T-helper 1 cell treated with Interleukin-12 subunit alpha and Interleukin-12 subunit beta and Interleukin-4 antibody, amounts not matched to agents 30 μg/mL and 1 μg/mL, for 36 hours (primary cell): ENCODE results near the gene DNAH7.

Experiments used
- H3K27ac Mint-ChIP-seq: one replicate; pipeline ENCODE4 v1.8.0; 2021; ENCODE audit warnings: mild to moderate bottlenecking, mixed read lengths
- H3K27me3 Mint-ChIP-seq: one replicate; pipeline ENCODE4 v1.8.0; 2021; ENCODE audit warnings: low read depth, mixed read lengths
- H3K36me3 Mint-ChIP-seq: one replicate; pipeline ENCODE4 v1.8.0; 2021; ENCODE audit warnings: low read depth, mixed read lengths
- H3K4me1 Mint-ChIP-seq: one replicate; pipeline ENCODE4 v1.8.0; 2021; ENCODE audit warnings: low read depth, mixed read lengths
- H3K4me3 Mint-ChIP-seq: one replicate; pipeline ENCODE4 v1.8.0; 2021; ENCODE audit warnings: mild to moderate bottlenecking, moderate library complexity, mixed read lengths
- H3K9me3 Mint-ChIP-seq: one replicate; pipeline ENCODE4 v1.8.0; 2021; ENCODE audit warnings: mixed read lengths

DNAH7 gene

GRCh38 chr2:196068271-196069209 is at the start of gene DNAH7:
DNAH7 (minus strand) TSS chr2:196068837; CDS start chr2:196068711, 126 bp downstream.
- H3K4me1 Mint-ChIP-seq = peaks cover 8% of the 10 kb centered on the region
- peak within 1 kb of the TSS; percentile 75 for H3K27ac Mint-ChIP-seq
- H3K36me3 Mint-ChIP-seq = no peaks in the 10 kb centered on the region
- peaks cover 20% of the 10 kb centered on the region for H3K27me3 Mint-ChIP-seq
- H3K4me3 Mint-ChIP-seq = peak within 1 kb of the TSS; percentile 85
- H3K9me3 Mint-ChIP-seq = no peaks in the 10 kb centered on the region

- Mint-ChIP-seq H3K4me1 (peaks cover 10% of the 10 kb centered on the region), H3K27ac (no peak overlapping the region), H3K9me3 (no peaks in the 10 kb centered on the region), H3K4me3 (no peak overlapping the region), H3K36me3 (no peaks in the 10 kb centered on the region), H3K27me3 (peaks cover 4% of the 10 kb centered on the region)
Measured at GRCh38 chr2:196117214-196117705, 48.6 kb upstream of the DNAH7 start.

- no peaks in the 10 kb centered on the region for H3K36me3 Mint-ChIP-seq
- no peak overlapping the region for H3K27ac Mint-ChIP-seq
- peaks cover 10% of the 10 kb centered on the region for H3K4me1 Mint-ChIP-seq
- no peak overlapping the region for H3K4me3 Mint-ChIP-seq
- no peaks in the 10 kb centered on the region for H3K9me3 Mint-ChIP-seq
- H3K27me3 Mint-ChIP-seq = no peaks in the 10 kb centered on the region
Measured at GRCh38 chr2:196113061-196113974, 44.7 kb upstream of the DNAH7 start.

GRCh38 chr2:196112418-196113034 is 43.9 kb upstream of the DNAH7 start:
- Mint-ChIP-seq H3K27ac (no peak overlapping the region), H3K9me3 (no peaks in the 10 kb centered on the region), H3K36me3 (no peaks in the 10 kb centered on the region), H3K4me3 (no peak overlapping the region), H3K27me3 (no peaks in the 10 kb centered on the region), H3K4me1 (peaks cover 10% of the 10 kb centered on the region)

- H3K4me3 Mint-ChIP-seq = no peak overlapping the region
- no peaks in the 10 kb centered on the region for H3K9me3 Mint-ChIP-seq
- H3K27ac Mint-ChIP-seq = no peak overlapping the region
- no peaks in the 10 kb centered on the region for H3K27me3 Mint-ChIP-seq
- no peaks in the 10 kb centered on the region for H3K36me3 Mint-ChIP-seq
- H3K4me1 Mint-ChIP-seq = peaks cover 12% of the 10 kb centered on the region
Measured at GRCh38 chr2:196108604-196109003, 40.0 kb upstream of the DNAH7 start.

GRCh38 chr2:196105951-196106350 is 37.3 kb upstream of the DNAH7 start:
- Mint-ChIP-seq H3K9me3 (no peaks in the 10 kb centered on the region), H3K27me3 (no peaks in the 10 kb centered on the region), H3K27ac (no peak overlapping the region), H3K36me3 (no peaks in the 10 kb centered on the region), H3K4me3 (no peak overlapping the region), H3K4me1 (peaks cover 16% of the 10 kb centered on the region)

GRCh38 chr2:196104066-196104465 is 35.4 kb upstream of the DNAH7 start:
- H3K4me1 Mint-ChIP-seq = peaks cover 19% of the 10 kb centered on the region
- no peaks in the 10 kb centered on the region for H3K9me3 Mint-ChIP-seq
- H3K36me3 Mint-ChIP-seq = no peaks in the 10 kb centered on the region

GRCh38 chr2:196103626-196104025 is 35.0 kb upstream of the DNAH7 start:
- Mint-ChIP-seq H3K27ac (no peak overlapping the region), H3K4me1 (peaks cover 19% of the 10 kb centered on the region), H3K27me3 (peaks cover 3% of the 10 kb centered on the region), H3K4me3 (no peak overlapping the region), H3K36me3 (no peaks in the 10 kb centered on the region), H3K9me3 (no peaks in the 10 kb centered on the region)

More at GRCh38 chr2:196104066-196104465, 35.4 kb upstream of the DNAH7 start:
- H3K27ac Mint-ChIP-seq = no peak overlapping the region
- no peaks in the 10 kb centered on the region for H3K27me3 Mint-ChIP-seq
- no peak overlapping the region for H3K4me3 Mint-ChIP-seq

GRCh38 chr2:196101325-196101991 is 32.8 kb upstream of the DNAH7 start:
- Mint-ChIP-seq H3K9me3 (no peaks in the 10 kb centered on the region), H3K36me3 (no peaks in the 10 kb centered on the region), H3K27ac (no peak overlapping the region), H3K4me1 (peaks cover 17% of the 10 kb centered on the region), H3K27me3 (peaks cover 4% of the 10 kb centered on the region), H3K4me3 (no peak overlapping the region)

GRCh38 chr2:196099916-196100315 is 31.3 kb upstream of the DNAH7 start:
- Mint-ChIP-seq H3K36me3 (peaks cover under 1% of the 10 kb centered on the region), H3K9me3 (no peaks in the 10 kb centered on the region), H3K27me3 (peaks cover 4% of the 10 kb centered on the region), H3K27ac (no peak overlapping the region), H3K4me1 (peaks cover 14% of the 10 kb centered on the region), H3K4me3 (no peak overlapping the region)

- Mint-ChIP-seq H3K4me1 (peaks cover 14% of the 10 kb centered on the region), H3K27me3 (peaks cover 4% of the 10 kb centered on the region), H3K27ac (no peak overlapping the region), H3K36me3 (peaks cover 8% of the 10 kb centered on the region), H3K9me3 (peaks cover 7% of the 10 kb centered on the region), H3K4me3 (no peak overlapping the region)
Measured at GRCh38 chr2:196097864-196098660, 29.4 kb upstream of the DNAH7 start.

GRCh38 chr2:196096982-196097745 is 28.5 kb upstream of the DNAH7 start:
- Mint-ChIP-seq H3K4me1 (peaks cover 11% of the 10 kb centered on the region), H3K27ac (no peak overlapping the region), H3K4me3 (no peak overlapping the region), H3K36me3 (peaks cover 8% of the 10 kb centered on the region), H3K27me3 (peaks cover 4% of the 10 kb centered on the region), H3K9me3 (peaks cover 16% of the 10 kb centered on the region)
